GM21723 (cell line): ENCODE data around the gene FDXACB1.

Source experiments
- ATAC-seq: cut with Tn5 transposase; IDR thresholded peaks from one replicate; pipeline ENCODE4 v1.9.1; 2021; ENCODE audit warnings: mild to moderate bottlenecking, moderate library complexity; ENCODE audit not compliant: unreplicated experiment

FDXACB1 gene

GRCh38 chr11:111878849-111879636 lies at the start of gene FDXACB1, which contains the start of gene CFAP68:
Gene FDXACB1 (minus strand): TSS chr11:111879165. CDS start chr11:111879132, 33 bp downstream.
Gene CFAP68 (plus strand): TSS chr11:111879541. CDS start chr11:111879561, 20 bp downstream.
- ATAC-seq, result peak; percentile 94

- peak; percentile 93 for ATAC-seq
Measured at GRCh38 chr11:111926505-111927391, 47.8 kb upstream of the FDXACB1 start.

- no peak for ATAC-seq
Measured at GRCh38 chr11:111925953-111926352, 47.0 kb upstream of the FDXACB1 start.

GRCh38 chr11:111923951-111924350 lies 45.0 kb upstream of the FDXACB1 start:
- no peak for ATAC-seq

- no peak for ATAC-seq
Measured at GRCh38 chr11:111923351-111923788, 44.4 kb upstream of the FDXACB1 start.

GRCh38 chr11:111922803-111923202 lies 43.8 kb upstream of the FDXACB1 start:
- ATAC-seq, result no peak

- ATAC-seq, result no peak
Measured at GRCh38 chr11:111921541-111922230, 42.7 kb upstream of the FDXACB1 start.

GRCh38 chr11:111920908-111921307 lies 41.9 kb upstream of the FDXACB1 start:
- ATAC-seq, result no peak

GRCh38 chr11:111918390-111919256 lies 39.7 kb upstream of the FDXACB1 start, which contains the start of gene C11orf52:
Gene C11orf52 (plus strand): TSS chr11:111918913. CDS start chr11:111918973, 60 bp downstream.
- ATAC-seq, result no peak

GRCh38 chr11:111917788-111918187 lies 38.8 kb upstream of the FDXACB1 start:
- ATAC-seq, result no peak

- no peak for ATAC-seq
Measured at GRCh38 chr11:111917312-111917711, 38.3 kb upstream of the FDXACB1 start.

DNA sequence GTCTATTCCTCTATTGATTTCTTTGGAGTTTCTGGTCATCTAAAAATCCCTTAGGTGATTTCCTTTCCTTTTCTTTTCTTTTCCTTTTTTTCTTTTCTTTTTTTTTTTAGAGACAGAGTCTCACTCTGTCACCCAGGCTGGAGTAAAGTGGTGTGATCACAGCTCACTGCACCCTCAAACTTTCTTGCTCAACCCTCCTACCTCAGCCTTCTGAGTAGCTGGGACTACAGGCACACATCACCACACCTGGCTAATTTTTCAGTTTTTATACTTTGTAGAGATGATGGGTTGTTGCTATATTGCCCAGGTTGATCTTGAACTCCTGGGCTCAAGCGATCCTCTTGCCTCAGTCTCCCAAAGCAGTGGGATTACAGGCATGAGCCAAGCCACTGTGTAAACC lies 37.8 kb upstream of the FDXACB1 start:
- ATAC-seq, result no peak

DNA sequence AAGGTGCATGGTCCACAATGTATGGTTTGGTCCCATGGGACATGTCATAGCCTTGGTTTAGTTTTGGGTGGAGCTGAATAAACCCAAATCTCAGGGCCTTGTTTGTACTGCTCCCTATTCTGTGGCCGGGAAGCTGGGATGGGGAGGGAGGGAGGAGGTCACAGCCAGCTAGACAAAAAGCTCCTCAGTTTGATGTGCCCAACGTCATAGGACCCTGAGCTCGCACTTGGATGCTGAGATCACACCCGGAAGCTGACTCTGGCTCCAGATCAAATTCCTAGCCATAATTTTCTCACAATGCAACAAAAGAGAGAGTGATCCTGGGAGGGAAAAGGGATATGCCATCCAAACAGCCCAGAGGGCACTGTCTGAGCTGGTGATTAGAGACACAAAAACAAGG lies 35.0 kb upstream of the FDXACB1 start:
- ATAC-seq, result no peak

DNA sequence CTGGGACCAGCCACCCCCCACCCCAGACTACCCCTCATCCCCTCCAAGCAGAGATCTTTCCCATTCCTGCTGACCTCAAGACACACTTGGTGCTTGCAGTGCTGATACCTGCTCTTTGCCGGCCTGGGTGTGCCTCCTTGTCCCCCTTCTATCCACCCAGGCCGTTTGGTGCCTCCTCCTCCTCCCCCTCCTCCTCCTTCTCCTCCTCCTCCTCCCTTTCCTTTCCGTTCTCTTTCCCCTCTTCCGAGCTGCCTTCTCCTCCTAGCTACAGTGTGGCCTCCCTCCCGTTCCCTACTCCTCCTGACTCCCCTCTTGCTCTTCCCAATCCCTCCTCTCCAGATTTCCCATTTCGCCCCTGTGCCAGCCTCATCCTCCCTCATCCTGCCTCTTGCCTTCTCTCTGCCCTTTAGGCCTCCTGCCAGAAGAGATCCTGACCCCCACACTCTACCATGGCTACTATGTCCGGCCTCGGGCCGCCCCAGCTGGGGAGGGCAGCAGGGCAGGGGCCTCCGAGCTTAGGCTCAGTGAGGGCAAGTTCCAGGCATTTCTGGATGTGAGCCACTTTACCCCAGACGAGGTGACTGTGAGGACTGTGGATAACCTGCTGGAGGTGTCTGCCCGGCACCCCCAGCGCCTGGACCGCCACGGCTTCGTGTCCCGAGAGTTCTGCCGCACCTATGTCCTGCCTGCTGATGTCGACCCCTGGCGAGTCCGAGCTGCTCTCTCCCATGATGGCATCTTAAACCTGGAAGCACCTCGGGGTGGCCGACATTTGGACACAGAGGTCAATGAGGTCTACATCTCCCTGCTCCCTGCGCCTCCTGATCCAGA lies 34.3 kb upstream of the FDXACB1 start:
- no peak for ATAC-seq

- ATAC-seq, result no peak
Measured at GRCh38 chr11:111912535-111912934, 33.6 kb upstream of the FDXACB1 start, which contains the start of gene HSPB2. Gene HSPB2 (plus strand): TSS chr11:111912734. CDS start chr11:111912830, 96 bp downstream.

DNA sequence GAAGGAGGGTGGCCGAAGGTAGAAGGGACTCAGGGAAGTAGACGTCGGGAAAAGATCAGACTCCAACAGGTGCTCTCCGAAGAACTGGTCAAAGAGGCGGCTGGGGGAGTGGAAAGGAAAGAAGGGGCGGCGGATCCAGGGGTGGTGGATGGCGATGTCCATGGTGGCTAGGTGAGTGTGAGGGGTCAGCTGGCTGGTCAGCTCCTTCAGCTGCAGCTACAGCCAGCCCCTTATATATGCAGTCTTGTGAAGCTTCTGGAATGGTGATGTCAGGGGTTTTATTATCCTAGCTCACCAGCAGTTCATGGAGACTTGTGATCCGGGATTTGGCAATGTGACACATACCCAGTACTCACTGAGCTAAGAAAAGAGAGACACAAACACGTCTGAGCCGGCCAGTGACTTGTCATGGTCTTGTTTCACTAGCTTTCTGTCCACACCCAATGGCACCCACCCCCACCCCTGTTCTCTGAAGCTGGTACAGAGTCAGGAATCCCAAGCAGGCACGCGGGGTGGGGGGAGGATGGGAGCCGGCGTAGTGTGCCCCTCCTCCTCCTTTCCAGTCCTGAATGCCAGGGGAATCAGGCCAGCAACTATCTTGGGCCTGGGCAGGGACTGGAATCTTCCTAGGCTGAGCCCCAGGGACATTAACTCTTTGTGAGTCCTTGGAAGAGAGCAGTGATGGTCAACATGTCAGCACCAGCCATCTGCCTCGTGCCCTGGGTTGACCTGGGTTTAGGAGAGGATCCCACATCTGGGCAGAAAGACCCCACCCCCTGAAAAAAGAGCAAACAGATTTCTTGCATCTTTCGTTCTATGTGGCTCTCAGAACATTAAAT lies 32.8 kb upstream of the FDXACB1 start, which contains the start of gene CRYAB:
TSS of gene CRYAB (minus strand) at position 208 of the 839 bp plus-strand sequence. CDS start at position 162, 46 bp downstream.
- no peak for ATAC-seq

DNA sequence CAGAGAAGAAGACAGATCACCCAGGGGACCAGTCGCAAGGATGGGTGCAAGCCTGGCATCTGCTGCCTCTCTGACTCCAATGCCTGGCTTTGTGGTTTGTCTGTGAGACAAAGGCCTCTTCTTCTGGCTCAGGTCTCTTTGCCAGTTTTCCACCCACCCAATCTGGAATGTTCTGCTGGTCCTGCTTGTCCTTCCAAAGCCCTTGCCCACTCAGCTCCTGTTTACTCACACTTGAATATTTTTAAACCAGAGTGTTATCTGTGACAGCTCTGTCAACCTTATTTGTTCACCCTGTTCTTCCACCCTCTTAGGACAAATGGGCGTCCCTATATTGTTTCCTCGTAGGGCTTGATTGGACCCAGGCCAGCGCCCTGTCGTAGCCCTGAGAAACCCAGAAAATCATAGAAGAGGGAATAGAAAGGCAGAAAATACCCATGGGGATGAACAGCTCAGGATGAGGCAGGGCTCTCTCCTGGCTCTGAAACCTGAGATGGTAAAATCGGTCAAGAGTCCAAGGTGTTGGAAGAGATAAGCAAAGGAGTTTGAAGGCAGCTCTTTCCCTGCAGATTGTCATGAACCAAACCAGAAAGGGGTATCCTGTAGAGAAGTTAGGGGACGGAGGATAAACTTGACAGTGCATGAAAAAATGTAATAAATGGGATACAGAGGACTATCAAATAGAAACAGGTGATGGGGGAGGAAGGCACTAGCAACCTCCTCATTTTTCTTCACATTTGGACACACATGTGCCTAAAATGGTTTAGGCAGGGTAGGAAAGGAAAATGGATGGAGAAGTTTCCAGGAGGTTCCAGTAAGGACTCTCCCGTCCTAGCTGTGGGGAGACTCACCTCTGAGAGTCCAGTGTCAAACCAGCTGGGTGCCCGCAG lies 32.0 kb upstream of the FDXACB1 start:
- no peak for ATAC-seq
